VCaP (cell line): ENCODE measurements around the gene RAE1.

Experiments
- H3K27ac ChIP-seq: fragments of 450-650 bp; 2 replicates; pipeline ENCODE4 v1.5.1; 2017
- CTCF ChIP-seq: fragments of 450-650 bp; conservative IDR thresholded peaks from 2 replicates; pipeline ENCODE4 v1.5.1; 2017; ENCODE audit warnings: mild to moderate bottlenecking, moderate library complexity

RAE1 gene

GRCh38 chr20:57396984-57397692 is 46.1 kb downstream of the RAE1 start:
- TF ChIP-seq CTCF, result no peak
- no peak overlapping the region for H3K27ac ChIP-seq

DNA sequence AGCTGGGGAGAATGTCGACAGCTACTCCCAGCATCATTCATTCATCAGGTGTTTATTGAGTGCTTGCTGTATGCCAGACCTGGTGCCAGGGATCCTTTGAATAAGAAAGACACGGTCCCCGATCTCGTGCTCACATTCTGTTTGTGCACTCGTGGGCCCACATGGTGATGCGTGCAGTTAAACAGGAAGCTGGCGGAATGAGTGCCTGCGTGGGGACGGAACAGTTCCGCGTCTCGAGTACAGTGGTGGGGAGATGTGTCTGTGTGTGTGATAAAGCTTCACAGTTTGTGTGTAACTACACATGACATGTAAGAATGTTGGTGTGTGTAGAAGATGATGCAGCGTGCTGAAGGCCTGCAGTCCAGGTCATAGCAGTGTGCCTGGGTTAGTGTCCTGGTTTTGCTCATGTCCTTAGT is 46.6 kb downstream of the RAE1 start:
- no peak for TF ChIP-seq CTCF
- H3K27ac ChIP-seq, result no peak overlapping the region

GRCh38 chr20:57398231-57398821 is 47.3 kb downstream of the RAE1 start:
- TF ChIP-seq CTCF, result no peak
- no peak overlapping the region for H3K27ac ChIP-seq

- TF ChIP-seq CTCF, result no peak
- no peak overlapping the region for H3K27ac ChIP-seq
These were observed 48.0 kb downstream of the RAE1 start for GRCh38 chr20:57398901-57399535.

DNA sequence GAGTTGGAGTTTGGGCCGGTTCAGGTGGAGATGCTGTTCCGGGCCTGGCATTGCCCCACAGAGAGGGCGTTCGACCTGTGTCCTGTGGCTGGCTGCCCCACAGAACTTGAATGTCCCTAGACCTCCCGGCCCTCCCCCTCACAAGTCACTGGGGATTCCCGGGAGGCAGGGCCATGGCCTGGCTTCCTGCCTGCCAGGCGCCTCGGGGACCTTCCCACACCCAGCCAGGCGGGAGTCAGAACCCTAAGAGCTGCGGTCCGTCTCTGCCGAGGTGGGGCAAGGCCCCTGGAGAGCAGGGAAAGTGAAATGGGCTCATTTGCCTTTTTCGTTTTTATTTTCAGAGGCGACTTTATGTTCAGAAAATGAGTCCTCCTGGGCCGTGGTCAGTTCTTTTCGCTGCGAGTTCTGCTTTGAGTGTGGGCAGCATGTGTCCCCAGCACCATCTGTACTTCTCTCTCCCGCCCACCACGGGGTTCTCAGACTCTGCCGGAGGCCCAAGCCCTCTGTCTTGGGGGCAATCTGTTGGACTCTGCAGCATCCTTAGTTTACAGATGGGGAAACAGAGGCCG is 48.6 kb downstream of the RAE1 start:
- no peak for TF ChIP-seq CTCF
- no peak overlapping the region for H3K27ac ChIP-seq

GRCh38 chr20:57400231-57400701 is 49.2 kb downstream of the RAE1 start:
- TF ChIP-seq CTCF, result no peak
- H3K27ac ChIP-seq, result no peak overlapping the region
